GM13977 (cell line): ENCODE measurements around the gene MADD.

ENCODE experiments used
- DNase-seq: peaks from one replicate; pipeline ENCODE4 v3.0.0; 2012; ENCODE audit warnings: low spot score
- CTCF ChIP-seq: IDR thresholded peaks from 2 replicates; pipeline ENCODE4 v1.5.1; 2012; ENCODE audit warnings: mild to moderate bottlenecking, control low read depth; ENCODE audit not compliant: insufficient read depth; ENCODE audit errors: extremely low read depth, missing control alignments
- in situ Hi-C: fragments of 300-500 bp; cut with MboI; formaldehyde crosslinking; loops from one replicate; pipeline ENCODE4 v1.12.0; 2022; ENCODE audit warnings: low sequenced_read_pairs, low pct_unique_long_range_greater_than_20kb, mixed read lengths, inconsistent platforms; ENCODE audit not compliant: unreplicated experiment

MADD gene

DNA sequence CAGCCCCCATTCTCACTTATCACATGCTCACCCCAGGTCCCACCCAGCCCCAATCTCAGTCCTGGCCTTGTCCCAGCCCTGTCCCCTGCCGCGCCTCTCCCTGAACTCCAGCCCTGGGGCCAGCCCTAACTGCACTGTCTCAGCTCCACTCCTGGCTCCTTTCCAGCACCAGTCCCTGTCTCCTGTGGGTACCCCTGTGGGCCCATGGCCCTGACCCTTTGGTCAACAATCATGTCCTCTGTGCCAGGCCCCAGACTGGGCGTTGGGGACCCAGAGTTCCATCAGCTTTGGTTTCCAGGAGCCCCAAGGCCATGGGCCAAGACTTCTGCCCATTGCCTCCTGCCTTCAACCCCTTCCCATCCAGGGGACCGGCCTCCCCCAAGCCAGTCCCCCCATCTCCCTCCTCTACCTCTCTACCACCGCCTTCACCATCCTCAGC, 107.7 kb downstream of the MADD start:
- in situ Hi-C loops = no loop called here
- TF ChIP-seq CTCF = no peak
- DNase-seq = peak; percentile 31

DNA sequence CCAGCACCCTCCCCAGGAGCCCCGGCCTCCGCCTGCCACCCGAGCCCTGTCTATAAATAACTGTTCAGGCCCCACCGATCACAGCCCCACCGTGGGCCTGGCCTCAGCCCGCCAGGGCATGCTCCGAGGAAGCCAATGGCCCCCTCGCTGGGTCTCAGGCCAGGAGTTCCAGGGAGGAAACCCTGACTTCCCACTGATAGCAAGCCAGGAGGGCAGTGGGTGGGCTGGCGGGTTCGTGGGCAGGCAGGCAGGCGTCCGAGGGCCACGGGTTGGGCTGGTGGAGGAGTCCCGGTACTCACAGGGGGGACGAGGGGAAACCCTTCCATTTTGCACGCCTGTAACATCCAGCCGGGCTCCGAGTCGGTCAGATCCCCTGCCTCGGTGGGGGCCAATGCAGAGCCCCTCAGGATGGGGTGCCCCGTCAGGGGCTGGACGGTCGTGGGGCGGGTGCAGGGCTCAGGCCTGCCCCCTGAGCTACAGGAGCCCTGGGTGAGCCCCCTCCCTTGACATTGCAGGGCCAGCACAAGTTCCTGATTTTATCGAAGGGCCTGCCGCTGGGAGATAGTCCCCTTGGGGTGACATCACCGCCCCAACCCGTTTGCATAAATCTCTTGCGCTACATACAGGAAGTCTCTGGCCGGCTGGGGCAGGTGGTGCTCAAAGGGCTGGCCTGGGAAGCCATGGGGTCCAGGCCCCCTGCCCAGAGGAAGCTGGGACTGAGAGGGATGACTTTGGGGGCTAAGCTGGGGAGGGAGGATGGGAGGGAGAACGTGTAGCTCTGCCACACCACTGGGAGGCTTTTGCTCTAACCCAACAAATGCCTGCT, 108.3 kb downstream of the MADD start, which contains the start of gene SPI1:
Gene SPI1, minus strand, starts transcription at position 538 of the 826 bp plus-strand sequence. Its CDS starts 194 bp downstream, at position 344.
- TF ChIP-seq CTCF = no peak
- peak; percentile 87 for DNase-seq
- in situ Hi-C loops = no loop called here

GRCh38 chr11:47378836-47379170, 108.9 kb downstream of the MADD start:
- DNase-seq = no peak
- in situ Hi-C loops = no loop called here
- TF ChIP-seq CTCF = no peak

- no peak for TF ChIP-seq CTCF
- no peak for DNase-seq
- in situ Hi-C loops = no loop called here
Measured at GRCh38 chr11:47379317-47379716, 109.4 kb downstream of the MADD start.
